Posterior vena cava (tissue), 2 donors: ENCODE measurements around the gene TMEM163. TPM values are rescaled to one million over a fixed set of nuclear protein-coding genes. Genes with fewer than 3 reads are reported as not detected.
"Not testable (repeated sequence)": the region's sequence is repeated elsewhere in the genome, so short reads cannot be mapped to it uniquely, and the experiment has no call there.

Source experiments
- DNase-seq: peaks from one replicate; pipeline ENCODE4 v3.0.0-alpha.2; 2020; ENCODE audit warnings: low spot score
- intact Hi-C, 2 donors: fragments of 100-400 bp; cut with DNase I; formaldehyde crosslinking; loops; one replicate each; pipeline versions ENCODE4 v1.14.1 to v1.14.2; 2022 to 2023
- total RNA-seq, 2 donors: library from RNA; stranded (reverse); fragmentation: NEBNext Ultra II Directional; extraction: Animal tissue kit (Norgen Biotek cat#: 25700); gene quantifications; one replicate each; pipeline ENCODE4 v1.2.1, GENCODE V29; 2021
- donor health status: DM: yes; HTN: yes; CAD: no.
- donor health status: DM: yes; HTN: yes; CAD: no.

Gene TMEM163
- total RNA-seq, 2 donors from 2014 or later, result 0.19 to 0.24 TPM

GRCh38 chr2:134669731-134670669 lies 48.8 kb downstream of the TMEM163 start:
- DNase-seq, result no peak
- intact Hi-C loops, result no loop called here

DNA sequence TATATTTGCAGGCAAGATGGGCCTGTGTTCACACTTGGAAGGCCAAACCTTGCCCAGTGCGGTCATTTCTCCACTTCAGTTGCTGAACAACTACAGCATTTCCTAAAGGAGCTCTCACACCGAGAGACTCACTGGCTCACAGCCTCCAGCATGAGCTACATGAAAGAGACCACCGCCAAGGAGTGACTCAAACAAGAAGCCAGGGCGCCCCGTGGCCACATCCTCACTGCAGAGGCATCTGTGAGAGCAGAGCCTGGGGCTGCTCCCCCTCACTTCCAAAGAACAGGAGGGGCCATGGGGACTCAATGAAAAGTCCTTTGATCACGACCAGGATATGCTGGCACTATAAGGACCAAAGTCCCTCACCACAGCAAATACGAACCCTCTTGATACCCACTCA lies 50.0 kb downstream of the TMEM163 start:
- intact Hi-C loops, result no loop called here
- no peak for DNase-seq

GRCh38 chr2:134667541-134667940 lies 51.3 kb downstream of the TMEM163 start:
- intact Hi-C loops, result no loop called here
- DNase-seq, result no peak

DNA sequence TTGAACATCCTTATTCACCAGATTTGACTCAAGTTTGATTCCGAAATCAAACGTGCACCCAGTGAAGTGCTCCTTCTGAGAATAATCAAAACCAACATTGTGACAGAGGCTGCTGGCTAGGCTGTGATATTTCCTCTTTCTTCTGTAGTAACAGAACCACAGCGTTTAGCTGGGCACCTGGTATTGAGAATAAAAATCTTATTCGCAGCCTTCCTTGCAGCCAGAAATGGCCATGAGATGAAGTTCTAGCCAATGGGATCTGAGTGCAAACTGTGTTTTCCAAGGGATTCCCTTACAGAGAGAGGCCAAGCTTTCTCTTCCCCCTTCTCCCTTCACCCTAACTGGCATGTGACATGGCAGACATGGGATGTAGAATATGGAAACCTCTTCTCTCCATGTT lies 51.7 kb downstream of the TMEM163 start:
- intact Hi-C loops, result no loop called here
- DNase-seq, result no peak

- DNase-seq, result no peak
- intact Hi-C loops, result no loop called here
These were observed 52.9 kb downstream of the TMEM163 start for GRCh38 chr2:134665727-134666506.

DNA sequence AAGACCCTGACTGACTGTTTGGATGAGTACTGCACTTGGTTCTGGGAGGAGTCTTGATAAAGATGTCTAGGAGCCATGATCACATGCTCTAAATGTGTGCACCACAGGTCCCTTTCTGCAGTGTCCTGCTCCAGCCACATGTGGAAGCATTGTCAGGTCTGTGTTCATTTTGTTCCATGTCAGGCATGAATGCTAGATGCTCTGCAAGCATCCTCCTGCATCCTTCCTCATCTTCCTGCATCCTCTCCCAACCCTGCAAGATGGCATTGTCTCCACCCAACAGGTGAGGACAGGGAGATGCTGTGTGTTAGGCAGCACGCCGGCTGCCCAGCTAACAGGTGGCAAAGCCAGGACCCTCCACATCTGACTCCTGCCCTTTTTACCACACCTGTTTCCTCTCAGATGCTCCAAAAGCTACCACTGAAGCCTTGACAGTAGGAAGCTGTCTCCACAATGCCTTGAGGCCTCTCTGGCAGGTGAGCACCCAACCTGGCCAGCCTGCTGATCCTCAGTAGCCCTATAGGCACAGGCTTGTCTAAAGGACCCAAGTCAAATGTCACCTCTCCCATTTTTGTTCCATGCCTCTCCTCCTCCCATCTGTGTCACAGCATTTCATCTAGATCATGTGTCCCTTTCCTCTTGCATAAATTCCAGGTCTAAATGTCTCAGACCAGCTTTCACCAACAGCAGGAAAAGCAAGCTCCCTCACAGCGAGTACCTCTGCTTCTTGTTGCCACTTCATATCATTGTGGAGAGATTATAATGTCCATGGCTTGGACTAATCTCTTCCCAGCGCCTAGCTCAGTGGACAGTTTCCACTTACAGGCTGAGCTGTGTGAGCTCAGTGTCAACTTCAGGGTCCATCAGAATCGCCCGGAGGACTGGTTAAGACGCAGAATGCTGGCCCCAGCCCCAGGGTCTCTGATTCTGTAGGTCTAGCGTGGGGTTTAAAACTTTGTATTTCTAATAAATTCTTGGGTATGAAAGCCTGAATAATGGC lies 55.0 kb downstream of the TMEM163 start:
- DNase-seq, result no peak
- intact Hi-C loops, result no loop called here

DNA sequence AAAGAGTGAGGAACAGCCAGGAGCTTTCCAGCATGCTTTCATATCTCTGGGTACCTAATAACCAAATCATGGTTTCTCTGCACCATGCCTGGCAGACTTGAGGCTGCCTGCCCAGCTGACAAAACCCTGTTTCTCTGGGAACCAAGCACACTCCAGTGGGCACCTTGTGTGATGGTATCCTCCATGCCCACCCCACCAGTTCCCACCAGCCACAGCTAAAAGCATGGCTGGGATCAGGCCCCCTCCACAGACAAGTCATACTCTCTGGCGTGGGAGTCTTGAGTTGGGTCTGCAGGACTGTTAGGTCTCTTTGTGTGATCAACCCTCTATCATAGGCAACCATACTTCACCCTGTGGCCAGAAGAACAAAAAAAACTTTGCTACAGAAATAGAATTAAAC lies 56.0 kb downstream of the TMEM163 start:
- intact Hi-C loops, result no loop called here
- no peak for DNase-seq

DNA sequence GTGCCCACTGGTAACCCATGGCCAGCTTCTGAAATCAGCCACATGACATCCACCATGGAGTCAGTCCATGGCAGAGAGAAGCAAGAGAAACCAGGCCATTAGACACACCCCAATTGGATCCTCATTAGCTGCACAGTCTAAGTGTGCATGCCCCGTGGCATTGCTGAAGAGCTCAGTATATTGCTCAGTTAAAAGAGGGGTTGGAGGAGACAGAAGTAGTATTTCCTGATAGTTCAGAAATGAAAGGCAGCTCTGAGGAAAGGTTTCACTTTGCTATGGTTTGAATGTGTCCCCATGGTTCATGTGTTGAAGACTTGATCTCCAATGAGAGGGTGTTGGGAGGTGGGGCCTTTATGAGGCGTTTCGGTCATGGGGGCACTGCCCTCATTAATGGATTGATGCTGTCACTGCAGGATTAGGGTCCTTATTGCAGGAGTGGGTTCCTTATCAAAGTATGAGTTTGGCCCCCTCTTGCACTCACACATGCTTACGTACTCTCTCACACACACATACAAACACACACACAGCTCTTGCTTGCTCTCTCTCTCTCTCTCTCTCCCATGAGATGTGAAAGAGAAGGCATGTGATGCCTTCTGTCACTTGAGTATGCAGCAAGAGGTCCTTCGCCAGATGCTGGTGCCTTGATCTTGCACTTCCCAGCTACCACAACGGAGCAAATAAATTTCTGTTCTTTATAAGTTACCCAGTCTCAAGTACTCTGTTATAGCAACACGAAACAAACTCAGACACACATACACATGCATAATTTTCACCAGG lies 58.0 kb downstream of the TMEM163 start:
- DNase-seq, result no peak
- intact Hi-C loops, result no loop called here

DNA sequence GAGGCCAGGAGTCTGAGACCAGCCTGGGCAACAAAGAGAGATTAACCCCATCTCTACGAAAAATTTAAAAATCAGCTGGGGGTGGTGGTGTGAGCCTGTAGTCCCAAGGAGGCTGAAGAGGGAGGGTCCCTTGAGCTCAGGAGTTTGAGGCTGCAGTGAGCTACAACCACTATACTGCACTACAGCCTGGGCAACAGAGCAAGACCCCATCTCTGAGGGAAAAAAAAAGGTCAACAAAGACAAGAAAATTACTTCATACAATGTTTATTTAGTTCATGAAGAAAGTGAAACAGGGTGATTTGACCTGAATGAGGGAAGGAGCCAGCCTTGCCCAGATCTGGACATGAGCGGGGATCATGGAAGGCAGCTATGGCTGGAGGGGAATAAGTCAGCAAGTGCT lies 59.1 kb downstream of the TMEM163 start:
- intact Hi-C loops, result no loop called here
- DNase-seq, result no peak

GRCh38 chr2:134657650-134658250 lies 61.0 kb downstream of the TMEM163 start:
- DNase-seq, result no peak
- intact Hi-C loops, result no loop called here

DNA sequence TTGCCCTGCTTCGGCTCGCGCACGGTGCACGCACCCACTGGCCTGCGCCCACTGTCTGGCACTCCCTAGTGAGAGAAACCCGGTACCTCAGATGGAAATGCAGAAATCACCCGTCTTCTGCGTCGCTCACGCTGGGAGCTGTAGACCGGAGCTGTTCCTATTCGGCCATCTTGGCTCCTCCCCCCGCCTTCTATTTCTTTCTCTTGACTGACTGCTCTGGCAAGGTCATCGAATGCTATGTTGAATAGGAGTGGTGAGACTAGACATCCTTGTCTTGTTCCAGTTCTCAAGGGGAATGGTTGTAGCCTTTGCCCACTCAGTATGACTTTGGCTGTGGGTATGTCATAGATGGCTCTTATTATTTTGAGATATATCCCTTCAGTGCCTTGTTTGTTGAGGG lies 62.4 kb downstream of the TMEM163 start:
- DNase-seq, intact Hi-C loops: not testable (repeated sequence)

- DNase-seq, result no peak
- intact Hi-C loops, result no loop called here
These were observed 70.2 kb downstream of the TMEM163 start for GRCh38 chr2:134648586-134648985.

DNA sequence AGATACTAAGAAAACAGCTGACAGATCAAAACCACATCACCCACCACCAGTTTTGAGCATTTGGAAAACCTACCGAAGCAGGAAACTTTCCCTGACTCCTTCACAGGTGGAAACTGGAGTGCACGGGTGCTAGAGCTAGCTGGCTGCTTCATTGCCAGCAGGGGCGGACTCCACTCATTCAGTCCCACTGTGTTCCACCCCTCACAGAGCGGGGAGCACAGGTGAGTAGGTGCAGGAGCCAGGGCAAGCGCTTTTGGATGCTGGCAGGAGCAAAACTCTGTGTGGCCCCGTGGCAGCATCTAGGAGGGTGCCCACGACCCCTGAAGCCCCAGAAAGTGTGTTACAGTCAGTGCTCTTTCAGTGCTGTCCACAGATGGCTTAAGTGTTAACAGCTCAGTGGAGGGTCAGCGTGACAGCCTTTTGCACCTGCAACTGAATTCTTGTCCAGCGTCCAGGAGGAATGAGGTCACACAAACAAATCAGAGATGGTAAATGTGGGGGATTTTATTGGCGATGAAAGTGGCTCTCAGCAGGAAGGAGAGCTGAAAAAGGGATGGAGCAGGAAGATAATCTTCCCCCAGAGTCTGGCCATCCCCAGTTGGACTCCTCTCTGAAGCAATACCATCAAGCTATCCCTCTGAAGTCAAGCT lies 71.1 kb downstream of the TMEM163 start:
- intact Hi-C loops, result no loop called here

DNA sequence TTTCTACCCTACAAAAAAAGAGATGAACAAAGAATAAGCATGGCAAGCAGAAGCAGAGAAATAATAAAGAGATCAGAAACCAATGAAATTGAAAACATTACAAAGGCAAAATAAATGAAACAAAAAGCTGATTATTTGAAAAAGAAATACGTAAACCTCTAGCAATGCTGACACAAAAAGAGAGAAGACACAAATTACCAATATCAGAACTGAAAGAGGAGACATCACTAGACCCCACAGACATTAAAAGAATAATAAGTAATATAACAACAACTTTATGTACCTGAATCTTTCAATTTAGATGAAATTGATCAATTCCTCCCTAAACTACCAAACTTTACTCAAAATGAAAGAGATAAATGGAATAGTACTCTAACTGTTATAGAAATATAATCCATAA lies 75.9 kb downstream of the TMEM163 start:
- DNase-seq, result no peak
- intact Hi-C loops, result no loop called here

More for the DNA sequence above, 71.1 kb downstream of the TMEM163 start:
- no peak for DNase-seq

GRCh38 chr2:134640494-134640893 lies 78.3 kb downstream of the TMEM163 start:
- no peak for DNase-seq
- intact Hi-C loops, result no loop called here

DNA sequence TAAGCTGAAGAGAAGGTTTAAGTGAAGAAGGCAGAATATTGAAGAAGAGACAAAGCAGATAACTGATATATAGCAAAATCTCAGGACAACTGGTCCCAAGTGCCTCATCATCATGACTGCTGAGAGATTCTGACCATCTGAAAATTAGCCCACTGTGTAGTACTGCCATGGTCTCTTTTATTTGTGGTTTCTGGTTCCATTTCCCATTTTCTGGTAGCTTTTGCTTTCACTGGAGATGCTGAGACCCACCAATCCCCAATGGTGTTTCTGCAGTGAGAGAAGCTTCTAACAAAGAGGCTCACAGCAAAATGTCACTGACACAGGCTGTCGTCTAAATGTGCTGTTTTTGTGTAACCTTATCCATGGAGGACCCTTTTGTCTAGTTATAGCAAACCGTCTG lies 79.5 kb downstream of the TMEM163 start:
- no peak for DNase-seq

DNA sequence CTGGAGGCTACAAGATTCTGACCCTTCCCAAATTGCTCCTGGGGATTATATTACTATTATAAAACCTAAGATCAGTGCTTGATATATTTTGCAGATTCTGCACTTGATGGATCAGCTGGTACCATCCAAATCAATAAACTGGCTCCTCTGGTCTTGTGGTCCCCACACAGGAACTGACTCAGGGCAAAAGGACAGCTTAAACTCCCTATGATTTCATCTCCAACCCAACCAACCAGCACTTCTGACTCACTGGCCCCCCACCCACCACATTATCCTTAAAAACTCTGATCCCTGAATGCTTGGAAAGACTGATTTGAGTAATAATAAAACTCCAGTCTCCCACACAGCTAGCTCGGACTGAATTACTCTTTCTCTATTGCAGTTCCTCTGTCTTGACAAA lies 82.1 kb downstream of the TMEM163 start:
- intact Hi-C loops, result no loop called here
- no peak for DNase-seq

More for the DNA sequence above, 79.5 kb downstream of the TMEM163 start:
- intact Hi-C loops, result no loop called here
